ENCODE measurements around the gene GINS2.

GINS2 gene

DNA sequence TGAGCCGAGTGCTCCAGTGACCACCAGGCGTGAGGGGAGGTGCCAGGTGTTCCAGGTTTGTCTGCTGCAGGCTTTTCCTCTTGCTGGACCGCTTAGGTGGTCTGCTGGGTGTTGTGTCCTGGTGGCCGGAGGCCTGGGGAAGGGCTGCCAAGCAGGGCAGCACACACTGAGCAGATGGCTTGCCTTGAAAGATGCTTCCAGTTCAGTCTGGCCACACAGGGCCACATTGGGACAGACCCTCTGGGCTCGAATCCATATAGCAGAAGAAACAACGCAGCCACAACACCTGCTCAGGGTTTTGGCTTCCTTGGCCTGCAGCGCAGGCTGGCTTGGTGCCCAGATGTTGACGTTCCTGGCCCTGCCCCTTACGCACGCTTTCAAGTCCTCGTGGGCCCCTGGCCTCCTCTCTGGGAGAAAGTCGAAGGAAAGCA lies 24.8 kb downstream of the GINS2 start:
- H3K36me3 Mint-ChIP-seq, result peaks cover 34% of the 10 kb centered on the region
- no peaks in the 10 kb centered on the region for H3K27me3 Mint-ChIP-seq
- no peak for ATAC-seq (ENCODE audit: low read depth)
- no peaks in the 10 kb centered on the region for H3K9me3 Mint-ChIP-seq
- no peak for DNase-seq (ENCODE audit: low spot score in 2 of 2)
- peaks cover 3% of the 10 kb centered on the region for H3K4me1 Mint-ChIP-seq
- no peak overlapping the region for H3K27ac Mint-ChIP-seq
- no peak overlapping the region for H3K4me3 Mint-ChIP-seq

- Mint-ChIP-seq H3K4me1 (peaks cover 3% of the 10 kb centered on the region), H3K27ac (no peak overlapping the region), H3K4me3 (no peak overlapping the region), H3K27me3 (no peaks in the 10 kb centered on the region), H3K9me3 (no peaks in the 10 kb centered on the region), H3K36me3 (peaks cover 34% of the 10 kb centered on the region)
- ATAC-seq (ENCODE audit: low read depth) (no peak), DNase-seq (ENCODE audit: low spot score in 2 of 2) (no peak)
Observed at GRCh38 chr16:85662976-85663830, 25.6 kb downstream of the GINS2 start.

GRCh38 chr16:85662482-85662812 lies 26.3 kb downstream of the GINS2 start:
- Mint-ChIP-seq H3K36me3 (peaks cover 33% of the 10 kb centered on the region), H3K4me1 (peaks cover 3% of the 10 kb centered on the region)

DNA sequence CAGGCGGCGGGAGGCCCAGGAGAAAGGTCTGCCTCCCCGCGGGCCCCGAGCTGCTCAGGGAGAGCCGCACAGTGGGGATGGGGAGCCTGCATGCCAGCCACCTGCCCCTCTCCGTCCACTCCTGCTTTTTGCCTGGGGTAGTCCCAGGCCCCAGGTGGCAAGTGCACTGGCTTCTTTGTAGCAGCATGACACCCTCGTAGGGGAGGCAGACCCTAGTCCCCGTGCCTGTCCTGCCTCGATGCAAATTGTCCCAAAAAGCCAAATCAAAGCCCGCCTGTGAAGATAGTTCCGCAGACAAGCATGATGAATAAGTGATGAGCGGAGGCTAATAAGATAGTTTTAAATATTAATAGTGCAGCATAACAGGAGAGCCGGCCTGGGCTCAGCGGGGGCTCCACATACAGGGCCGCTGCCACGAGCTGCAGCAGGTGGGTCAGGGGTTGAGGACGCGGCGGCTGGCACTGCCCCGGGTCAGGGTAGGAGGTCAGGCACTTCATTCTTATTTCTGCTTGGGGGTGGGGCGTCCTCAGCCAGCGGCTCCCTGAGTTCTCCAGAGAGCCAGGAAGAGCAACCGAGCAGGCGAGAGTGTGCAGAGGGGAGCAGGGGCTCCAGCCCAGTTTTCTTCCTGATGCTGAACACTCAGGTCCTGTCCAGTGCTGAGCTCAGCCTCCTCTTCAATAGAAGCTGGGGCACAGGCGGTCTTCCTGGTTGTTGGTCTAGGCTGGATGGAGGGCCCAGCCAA lies 26.8 kb downstream of the GINS2 start:
- no peaks in the 10 kb centered on the region for H3K27me3 Mint-ChIP-seq
- H3K4me3 Mint-ChIP-seq, result no peak overlapping the region
- H3K4me1 Mint-ChIP-seq, result peaks cover 3% of the 10 kb centered on the region
- no peaks in the 10 kb centered on the region for H3K9me3 Mint-ChIP-seq
- ATAC-seq (ENCODE audit: low read depth) (no peak), DNase-seq (ENCODE audit: low spot score in 2 of 2) (no peak)
- H3K27ac Mint-ChIP-seq, result no peak overlapping the region
- H3K36me3 Mint-ChIP-seq, result peaks cover 36% of the 10 kb centered on the region

More at GRCh38 chr16:85662482-85662812, 26.3 kb downstream of the GINS2 start:
- Mint-ChIP-seq H3K27ac (no peak overlapping the region), H3K4me3 (no peak overlapping the region), H3K27me3 (no peaks in the 10 kb centered on the region), H3K9me3 (no peaks in the 10 kb centered on the region)
- ATAC-seq (ENCODE audit: low read depth), result no peak
- DNase-seq (ENCODE audit: low spot score in 2 of 2), result no peak

GRCh38 chr16:85660843-85661739 lies 27.7 kb downstream of the GINS2 start:
- H3K36me3 Mint-ChIP-seq, result peaks cover 32% of the 10 kb centered on the region
- H3K27me3 Mint-ChIP-seq, result no peaks in the 10 kb centered on the region
- no peak overlapping the region for H3K27ac Mint-ChIP-seq
- H3K4me1 Mint-ChIP-seq, result peaks cover 3% of the 10 kb centered on the region
- no peak for ATAC-seq (ENCODE audit: low read depth)
- DNase-seq (ENCODE audit: low spot score in 2 of 2), result no peak
- no peak overlapping the region for H3K4me3 Mint-ChIP-seq
- H3K9me3 Mint-ChIP-seq, result no peaks in the 10 kb centered on the region

DNA sequence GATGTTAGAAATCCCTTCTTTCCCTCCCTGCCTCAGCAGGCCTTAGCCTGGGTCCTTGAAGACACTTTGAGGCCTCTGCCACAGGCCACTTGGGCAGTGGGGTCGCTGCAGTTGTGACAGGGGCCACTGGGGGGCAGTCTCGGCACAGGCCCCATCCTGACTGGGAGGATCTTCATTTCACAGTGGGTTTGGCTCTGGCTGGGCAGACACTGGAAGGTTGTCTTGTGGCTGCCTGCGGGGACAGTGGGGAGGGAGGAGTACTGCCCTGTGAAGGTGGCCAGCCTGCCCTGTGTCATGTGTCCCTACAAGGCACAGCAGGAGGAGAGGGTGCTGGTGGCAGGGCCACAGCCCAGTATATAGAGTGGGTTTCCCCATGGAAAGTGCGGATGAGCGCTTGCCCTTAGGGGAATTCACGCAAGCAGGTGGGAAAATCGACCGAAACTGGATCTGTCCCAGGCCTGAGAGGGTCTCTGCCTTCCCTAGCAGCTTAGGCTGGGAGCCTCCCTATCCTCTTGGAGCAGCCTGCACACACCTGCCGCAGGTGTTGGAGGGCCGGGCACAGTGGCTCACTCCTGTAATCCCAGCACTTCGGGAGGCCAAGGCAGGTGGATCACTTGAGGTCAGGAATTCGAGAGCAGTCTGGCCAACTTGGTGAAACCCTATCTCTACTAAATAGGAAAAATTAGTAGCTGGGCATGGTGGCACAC lies 28.8 kb downstream of the GINS2 start:
- ATAC-seq (ENCODE audit: low read depth), result peak; percentile 93
- Mint-ChIP-seq H3K27me3 (no peaks in the 10 kb centered on the region), H3K4me1 (peaks cover 3% of the 10 kb centered on the region), H3K36me3 (peaks cover 27% of the 10 kb centered on the region), H3K27ac (peak overlapping the region; percentile 2), H3K9me3 (no peaks in the 10 kb centered on the region), H3K4me3 (no peak overlapping the region)
- DNase-seq (ENCODE audit: low spot score in 2 of 2), result peak; percentile 65 to 76

DNA sequence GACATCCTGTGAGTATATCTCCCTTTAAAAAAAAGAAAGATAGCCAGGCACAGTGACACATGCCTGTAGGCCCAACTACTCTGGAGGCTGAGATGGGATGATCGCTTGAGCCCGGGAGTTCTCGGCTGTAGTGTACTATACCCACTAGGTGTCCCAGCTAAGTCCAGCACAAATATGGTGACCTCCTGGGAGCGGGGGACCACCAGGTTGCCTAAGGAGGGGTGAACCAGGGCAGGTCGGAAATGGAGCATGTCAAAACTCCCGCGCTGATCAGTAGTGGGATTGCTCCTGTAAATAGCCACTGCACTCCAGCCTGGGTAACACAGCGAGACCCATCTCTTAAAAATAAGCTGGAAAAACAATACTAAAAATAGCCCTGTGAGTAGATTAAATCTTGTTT lies 29.4 kb downstream of the GINS2 start:
- no peak for ATAC-seq (ENCODE audit: low read depth)

GRCh38 chr16:85658504-85659326 lies 30.0 kb downstream of the GINS2 start:
- ATAC-seq (ENCODE audit: low read depth) (no peak), DNase-seq (ENCODE audit: low spot score in 2 of 2) (no peak)
- Mint-ChIP-seq H3K36me3 (peaks cover 30% of the 10 kb centered on the region), H3K4me1 (peaks cover 3% of the 10 kb centered on the region), H3K27me3 (no peaks in the 10 kb centered on the region), H3K27ac (no peak overlapping the region), H3K4me3 (no peak overlapping the region), H3K9me3 (no peaks in the 10 kb centered on the region)

More for the DNA sequence above, 29.4 kb downstream of the GINS2 start:
- H3K36me3 Mint-ChIP-seq, result peaks cover 29% of the 10 kb centered on the region
- H3K9me3 Mint-ChIP-seq, result no peaks in the 10 kb centered on the region
- H3K4me1 Mint-ChIP-seq, result peaks cover 3% of the 10 kb centered on the region
- no peaks in the 10 kb centered on the region for H3K27me3 Mint-ChIP-seq
- peak overlapping the region; percentile 2 for H3K27ac Mint-ChIP-seq
- H3K4me3 Mint-ChIP-seq, result no peak overlapping the region
- DNase-seq (ENCODE audit: low spot score in 2 of 2), result no peak

DNA sequence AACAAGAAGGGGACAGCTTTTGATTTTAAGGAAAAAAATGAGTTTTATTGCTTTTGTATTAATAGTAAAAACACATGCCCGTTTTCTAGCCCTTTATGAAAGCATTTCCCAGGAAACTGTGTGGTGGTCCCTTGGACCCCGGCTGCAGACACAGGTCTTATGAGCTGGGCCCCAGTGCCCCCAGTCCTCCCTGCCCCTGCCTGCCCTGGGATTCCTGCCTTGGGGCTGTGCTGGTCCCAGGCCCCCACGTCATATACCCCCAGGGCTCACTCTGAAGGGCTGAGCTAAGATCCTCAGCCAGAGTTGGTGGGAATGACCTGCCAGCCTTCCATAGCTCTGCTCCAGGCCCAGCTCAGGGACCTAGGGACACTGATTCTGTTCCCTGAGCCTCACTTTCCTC lies 30.8 kb downstream of the GINS2 start:
- H3K9me3 Mint-ChIP-seq, result no peaks in the 10 kb centered on the region
- H3K27me3 Mint-ChIP-seq, result no peaks in the 10 kb centered on the region
- no peak for ATAC-seq (ENCODE audit: low read depth)
- no peak overlapping the region for H3K27ac Mint-ChIP-seq
- peaks cover 3% of the 10 kb centered on the region for H3K4me1 Mint-ChIP-seq
- peaks cover 28% of the 10 kb centered on the region for H3K36me3 Mint-ChIP-seq
- H3K4me3 Mint-ChIP-seq, result no peak overlapping the region
- no peak for DNase-seq (ENCODE audit: low spot score in 2 of 2)

GRCh38 chr16:85657267-85657650 lies 31.5 kb downstream of the GINS2 start:
- Mint-ChIP-seq H3K4me3 (no peak overlapping the region), H3K27ac (no peak overlapping the region), H3K4me1 (peaks cover 3% of the 10 kb centered on the region), H3K36me3 (peaks cover 25% of the 10 kb centered on the region), H3K27me3 (no peaks in the 10 kb centered on the region), H3K9me3 (no peaks in the 10 kb centered on the region)
- DNase-seq (ENCODE audit: low spot score in 2 of 2) (no peak), ATAC-seq (ENCODE audit: low read depth) (no peak)

- H3K27me3 Mint-ChIP-seq, result no peaks in the 10 kb centered on the region
- H3K36me3 Mint-ChIP-seq, result peaks cover 22% of the 10 kb centered on the region
- no peak for DNase-seq (ENCODE audit: low spot score in 2 of 2)
- no peak for ATAC-seq (ENCODE audit: low read depth)
- H3K27ac Mint-ChIP-seq, result no peak overlapping the region
- H3K9me3 Mint-ChIP-seq, result no peaks in the 10 kb centered on the region
- no peak overlapping the region for H3K4me3 Mint-ChIP-seq
- peaks cover 3% of the 10 kb centered on the region for H3K4me1 Mint-ChIP-seq
Observed at GRCh38 chr16:85656351-85657266, 32.1 kb downstream of the GINS2 start.
